Forelimb muscle (tissue), 1 donor: Measurements from ENCODE around the gene PIK3C2B. TPM values are rescaled to one million over a fixed set of nuclear protein-coding genes. Genes with fewer than 3 reads are reported as not detected.
A peak's percentile ranks its signal among the peaks of the same experiment; 100 is the strongest.
"Not testable (repeated sequence)": the region's sequence is repeated elsewhere in the genome, so short reads cannot be mapped to it uniquely, and the experiment has no call there.

Experiments used
- DNase-seq: peaks from one replicate; pipeline ENCODE4 v3.0.0-alpha.2; 2013; ENCODE audit warnings: low read depth
- polyA plus RNA-seq: library from polyadenylated mRNA; unstranded; fragments of 120-200 nt; gene quantifications from one replicate; pipeline ENCODE4 v1.2.1, GENCODE V29; 2013; ENCODE audit not compliant: insufficient read length

The PIK3C2B gene
- polyA plus RNA-seq, 1 donor: 27.6 TPM

DNA sequence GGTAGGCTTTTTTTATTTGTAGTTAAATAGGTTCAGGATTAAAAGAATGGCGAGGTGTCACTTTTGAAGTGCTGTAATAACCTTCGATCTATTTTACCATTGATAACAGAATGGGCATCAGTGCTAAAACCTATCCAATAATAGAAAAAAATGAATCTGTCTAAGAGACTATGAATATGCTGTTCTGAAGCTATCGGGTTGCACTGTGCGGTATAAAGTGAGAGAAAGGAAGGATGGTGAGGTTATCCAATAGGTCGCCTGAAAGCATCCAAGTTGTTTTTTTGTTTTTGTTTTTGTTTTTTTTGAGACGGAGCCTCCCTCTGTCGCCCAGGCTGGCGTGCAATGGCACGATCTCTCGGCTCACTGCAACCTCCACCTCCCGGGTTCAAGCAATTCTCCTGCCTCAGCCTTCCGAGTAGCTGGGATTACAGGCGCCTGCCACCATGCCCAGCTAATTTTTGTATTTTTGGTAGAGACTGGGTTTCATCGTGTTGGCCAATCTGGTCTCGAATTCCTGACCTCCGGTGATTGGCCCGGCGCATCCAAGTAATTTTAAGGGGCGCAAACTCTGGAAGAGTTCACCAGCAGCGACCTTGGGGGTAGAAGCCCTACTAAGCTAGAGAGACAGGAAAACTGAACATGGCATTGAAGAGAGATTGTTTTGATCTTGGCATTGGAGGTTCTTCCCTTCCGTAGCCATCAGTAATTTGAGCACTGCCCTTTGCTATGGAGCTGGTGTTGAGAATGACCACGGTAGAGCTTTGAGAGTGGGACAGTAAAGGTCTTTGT is 12.9 kb upstream of the PIK3C2B start:
- DNase-seq: no peak

DNA sequence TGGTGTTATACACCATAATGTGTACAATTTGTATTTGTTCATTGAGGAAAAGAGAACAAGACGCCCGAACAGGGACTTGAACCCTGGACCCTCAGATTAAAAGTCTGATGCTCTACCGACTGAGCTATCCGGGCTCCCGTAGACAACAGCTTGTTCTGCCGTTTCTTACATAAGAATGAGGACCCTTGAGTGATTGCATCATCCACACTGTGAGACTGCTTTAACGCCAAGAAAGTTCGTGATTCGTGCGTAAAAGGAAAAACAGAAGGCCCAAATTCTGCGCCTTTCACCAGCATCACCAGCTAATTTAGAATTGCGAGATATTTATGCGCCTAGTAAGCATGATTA is 12.3 kb upstream of the PIK3C2B start:
- DNase-seq: peak; percentile 95

- no peak for DNase-seq
Observed at GRCh38 chr1:204506201-204506968, 11.8 kb upstream of the PIK3C2B start.

DNA sequence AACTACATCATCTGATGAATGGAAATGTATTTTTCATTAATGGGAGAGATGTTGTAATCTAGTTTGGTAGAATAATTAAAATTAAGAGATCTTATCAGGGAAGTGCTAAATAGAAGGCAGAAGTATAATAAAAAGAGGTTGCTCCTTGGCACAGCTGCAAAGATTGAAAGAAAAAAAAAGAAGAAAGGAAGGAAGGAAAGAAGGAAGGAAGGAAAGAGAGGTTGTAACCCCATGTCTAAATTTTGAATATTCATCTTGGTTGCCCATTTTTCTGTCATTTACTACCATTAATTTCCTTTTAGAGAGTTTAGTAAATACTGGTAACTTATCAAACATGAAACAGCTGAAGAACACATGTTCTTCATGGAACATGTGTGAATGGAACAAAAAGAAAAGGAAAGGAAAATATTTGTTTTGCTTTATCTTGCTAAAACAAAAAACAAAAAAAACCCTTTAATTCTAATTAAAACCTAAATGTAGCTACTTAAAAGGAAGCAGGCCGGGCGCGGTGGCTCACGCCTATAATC is 11.1 kb upstream of the PIK3C2B start:
- DNase-seq: no peak

DNA sequence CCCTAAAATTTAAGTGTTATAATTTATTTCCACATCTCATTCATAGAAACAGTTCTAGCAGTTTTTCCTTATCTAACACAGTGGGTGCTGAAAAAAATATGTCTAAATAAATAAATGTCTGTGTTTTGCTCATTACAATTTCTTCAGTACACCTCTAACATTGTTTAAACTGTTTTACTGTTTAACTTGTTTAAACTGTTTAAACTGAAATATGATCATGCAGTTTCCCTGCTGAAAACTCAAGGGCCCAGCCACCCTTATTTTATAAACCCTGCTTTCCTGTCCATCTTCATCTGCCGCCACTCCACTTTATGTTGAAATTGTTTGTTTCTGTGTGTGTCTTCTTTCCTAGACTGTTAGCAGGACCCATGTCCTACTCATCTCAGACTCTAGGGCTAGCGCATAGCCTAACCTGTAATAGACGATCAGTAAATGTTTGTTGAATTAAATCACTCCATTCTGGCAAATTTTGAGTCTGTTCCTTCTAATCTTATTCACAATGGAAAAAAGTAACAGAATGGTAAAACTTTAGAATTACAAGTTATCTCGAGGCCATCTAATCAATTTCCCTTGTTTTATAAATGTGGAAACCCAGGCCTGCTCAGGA is 9.4 kb upstream of the PIK3C2B start:
- DNase-seq: no peak

GRCh38 chr1:204503122-204503912 is 8.7 kb upstream of the PIK3C2B start:
- no peak for DNase-seq

DNA sequence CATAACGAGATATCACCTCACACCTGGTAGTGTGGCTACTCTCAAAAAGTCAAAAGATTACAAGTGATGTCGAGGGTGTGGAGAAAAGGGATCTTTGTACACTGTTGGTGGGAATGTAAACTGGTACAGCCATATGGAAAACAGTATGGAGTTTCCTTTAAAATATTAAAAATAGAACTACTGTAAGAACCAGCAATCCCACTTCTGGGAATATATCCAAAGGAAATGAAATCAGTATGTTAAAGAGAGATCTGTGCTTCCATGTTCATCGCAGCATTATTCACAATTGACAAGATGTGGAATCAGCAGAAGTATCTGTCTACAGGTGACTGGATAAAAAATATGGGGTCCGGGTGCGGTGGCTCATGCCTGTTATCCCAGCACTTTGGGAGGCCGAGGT is 7.6 kb upstream of the PIK3C2B start:
- no peak for DNase-seq

DNA sequence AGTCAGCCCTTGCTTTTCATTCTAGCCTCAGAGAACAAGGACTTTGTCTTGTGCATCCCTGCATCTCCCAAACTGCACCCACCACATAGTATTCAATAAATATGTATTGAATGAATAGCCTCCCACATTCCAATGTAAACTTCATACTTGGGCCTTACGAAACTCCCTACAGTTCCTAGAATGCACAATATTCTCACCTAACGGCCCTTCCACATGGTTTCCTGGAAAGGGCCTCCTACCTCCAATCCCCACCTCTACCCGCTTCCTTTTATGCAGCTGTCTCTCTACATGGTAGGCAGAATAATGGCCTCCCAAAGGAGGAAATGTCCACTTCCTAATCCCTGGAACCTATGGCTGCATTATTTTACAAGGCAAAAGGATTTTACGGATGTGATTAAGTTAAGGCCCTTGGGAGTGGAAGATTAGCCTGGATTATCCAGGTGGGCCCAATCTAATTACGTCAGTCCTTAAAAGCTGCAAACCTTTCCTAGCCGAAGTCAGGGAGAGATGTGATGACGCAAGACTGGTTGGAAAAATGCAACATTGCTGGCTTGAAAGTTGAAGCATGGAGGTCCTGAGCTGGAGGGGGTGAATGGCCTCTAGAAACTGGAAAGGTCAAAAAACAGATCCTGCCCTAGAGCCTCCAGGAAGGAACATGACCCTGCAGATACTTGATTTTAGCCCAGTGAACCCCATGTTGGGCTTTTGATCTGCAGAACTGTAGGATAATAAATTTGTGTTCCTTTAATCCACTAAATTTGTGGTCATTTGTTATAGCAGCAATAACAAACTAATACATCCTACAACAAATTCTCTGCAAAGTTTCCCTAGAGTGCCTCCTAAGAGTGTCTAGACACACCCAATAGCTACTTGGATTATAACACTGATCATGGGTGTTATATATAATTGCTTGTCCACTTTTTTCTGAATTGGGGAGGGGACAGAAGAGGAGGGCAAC is 5.2 kb upstream of the PIK3C2B start:
- no peak for DNase-seq

GRCh38 chr1:204498981-204499380 is 4.4 kb upstream of the PIK3C2B start:
- no peak for DNase-seq

DNA sequence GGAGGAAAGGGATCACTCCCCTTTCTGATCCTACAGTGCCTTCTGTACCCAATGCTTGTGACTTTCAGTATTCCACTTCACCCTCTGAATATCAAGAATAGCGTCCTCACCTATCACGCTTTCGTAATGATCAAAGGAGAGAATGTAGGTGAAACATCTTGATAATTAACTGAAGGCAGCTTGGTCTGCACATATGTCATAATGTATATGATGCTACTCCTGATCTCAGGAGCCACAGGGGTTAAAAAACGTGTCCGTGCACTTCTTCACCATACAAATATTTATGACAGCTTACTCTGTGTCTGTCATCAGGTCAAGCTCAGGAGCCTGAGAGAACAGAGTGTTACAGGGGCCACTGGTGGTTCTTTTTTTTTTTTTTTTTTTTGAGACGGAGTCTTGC is 1.2 kb upstream of the PIK3C2B start:
- no peak for DNase-seq

DNA sequence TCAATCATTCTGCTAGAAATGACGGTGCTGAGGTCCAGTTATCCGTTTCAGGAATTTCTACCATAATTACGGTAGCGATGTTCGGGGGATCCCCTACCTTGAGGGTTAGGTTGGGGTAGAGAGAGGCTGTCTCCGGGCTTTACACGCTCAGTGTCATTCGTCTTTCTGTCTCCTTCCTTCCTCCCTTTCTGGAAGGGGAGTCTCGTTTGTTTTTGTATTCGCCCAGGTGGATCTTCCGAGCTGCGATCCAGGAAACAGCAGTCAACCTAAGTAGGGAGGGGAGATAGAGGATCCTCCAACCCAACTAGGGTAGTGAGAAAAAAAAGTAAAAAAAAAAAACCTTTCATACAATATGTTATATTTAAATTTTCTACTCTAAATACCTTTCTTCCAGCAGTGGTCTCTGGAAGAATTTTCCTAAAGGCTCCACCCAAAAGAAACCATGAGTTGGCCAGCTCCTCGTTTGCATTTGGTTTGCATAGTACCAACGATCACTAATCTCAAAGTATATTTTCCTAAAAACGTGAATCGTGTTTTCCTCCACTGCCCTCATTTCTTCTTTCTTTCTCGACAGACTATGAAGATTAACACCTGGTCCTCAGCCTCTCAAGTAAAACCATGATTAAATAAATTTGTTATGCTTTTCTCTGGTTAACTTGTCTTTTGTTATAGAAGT is 611 bp upstream of the PIK3C2B start:
- no peak for DNase-seq

DNA sequence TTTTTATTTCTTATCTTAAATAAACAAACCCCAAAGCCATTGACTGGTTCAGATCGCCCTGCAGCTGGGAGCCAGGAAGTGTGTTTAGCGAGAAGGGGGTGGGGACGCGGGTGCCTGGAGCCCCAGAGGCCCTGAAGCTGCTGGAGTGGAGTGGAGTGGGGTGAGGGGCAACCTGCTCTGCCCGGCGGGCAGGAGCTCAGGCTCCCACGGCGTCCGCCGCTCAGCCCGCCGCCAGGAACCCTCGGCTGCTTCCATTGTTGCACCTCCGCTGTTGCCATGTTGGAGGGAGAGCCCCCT is 673 bp downstream of the PIK3C2B start:
- DNase-seq: no peak

DNA sequence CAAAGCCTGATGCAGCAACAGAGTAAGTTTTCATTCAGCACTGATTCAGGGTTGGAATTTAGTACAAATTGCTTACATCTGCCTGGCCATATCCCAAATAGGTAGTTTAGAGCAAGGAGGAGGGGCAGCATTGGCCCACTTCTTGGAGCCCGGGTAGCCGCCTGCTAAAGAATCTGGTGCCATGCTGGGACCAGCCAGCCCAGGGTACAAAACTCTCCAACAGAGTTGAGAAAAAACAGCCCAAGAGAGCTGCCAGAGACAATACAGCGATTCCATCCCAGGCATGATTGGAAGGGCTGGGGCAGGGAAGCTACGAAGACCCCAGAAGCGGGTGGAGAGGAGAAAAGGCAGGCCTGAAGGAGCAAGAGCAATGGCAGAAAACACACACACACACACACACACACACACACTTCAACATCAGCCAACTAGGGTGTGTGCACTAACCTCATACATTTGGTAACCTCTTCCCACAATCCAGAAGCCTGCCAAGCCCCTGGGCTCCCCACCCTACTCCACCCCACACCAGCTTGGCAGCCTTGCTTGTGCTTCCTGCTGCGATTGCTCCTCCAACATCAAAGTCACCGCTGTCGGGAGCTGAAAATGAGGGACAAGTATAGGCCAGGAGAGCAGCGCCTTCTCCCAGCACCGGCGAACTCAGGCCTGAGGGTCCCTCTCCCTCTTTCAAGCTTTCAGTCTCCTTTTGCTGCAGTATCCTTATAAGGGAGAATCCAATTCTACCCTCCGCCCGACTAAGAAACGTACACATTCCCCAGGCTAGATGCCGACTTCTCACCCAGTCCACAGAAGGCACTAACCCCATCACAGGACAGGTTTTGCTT is 1.2 kb downstream of the PIK3C2B start:
- no peak for DNase-seq

DNA sequence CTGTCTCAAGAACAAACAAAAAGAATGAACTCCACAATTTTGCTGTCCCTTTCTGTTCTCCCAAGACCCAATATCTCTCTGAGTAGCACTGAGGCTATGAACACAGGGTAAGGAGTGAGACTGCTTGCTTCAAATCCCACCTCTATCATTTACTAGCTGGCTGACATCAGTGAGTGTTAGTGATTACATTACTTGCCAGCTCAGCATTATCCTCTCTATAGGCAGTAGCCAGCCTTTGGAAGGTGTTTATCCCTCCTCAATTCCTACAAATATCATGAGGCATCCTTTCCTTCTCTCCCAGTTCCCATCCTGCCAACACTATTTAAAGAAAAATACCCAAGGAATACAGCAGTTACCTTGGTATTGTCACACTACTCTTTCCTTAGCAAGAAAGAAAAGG is 3.0 kb downstream of the PIK3C2B start:
- DNase-seq: no peak

- DNase-seq: no peak
Observed at GRCh38 chr1:204487256-204487615, 7.4 kb downstream of the PIK3C2B start.

- not testable (repeated sequence) for DNase-seq
Observed at GRCh38 chr1:204486513-204487255, 7.9 kb downstream of the PIK3C2B start.

DNA sequence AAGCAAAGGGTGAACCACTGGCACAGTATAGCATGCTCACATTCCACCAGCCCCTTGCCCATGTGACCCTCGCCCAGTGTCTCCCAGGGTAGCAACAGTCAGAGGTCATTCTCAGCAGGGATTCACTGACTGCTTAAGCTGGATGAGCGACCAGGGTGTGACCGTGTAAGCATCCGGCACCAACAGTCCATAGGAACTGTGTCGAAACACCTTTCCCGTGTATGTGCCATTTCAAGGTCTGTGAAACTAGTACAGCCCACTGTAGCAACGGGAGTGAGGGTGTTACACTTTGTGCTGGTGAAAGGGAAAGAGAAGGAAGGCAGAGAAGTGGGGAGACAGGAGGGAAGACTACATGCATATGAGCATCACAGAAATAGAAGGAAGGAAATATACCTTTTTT is 10.8 kb downstream of the PIK3C2B start:
- DNase-seq: no peak

DNA sequence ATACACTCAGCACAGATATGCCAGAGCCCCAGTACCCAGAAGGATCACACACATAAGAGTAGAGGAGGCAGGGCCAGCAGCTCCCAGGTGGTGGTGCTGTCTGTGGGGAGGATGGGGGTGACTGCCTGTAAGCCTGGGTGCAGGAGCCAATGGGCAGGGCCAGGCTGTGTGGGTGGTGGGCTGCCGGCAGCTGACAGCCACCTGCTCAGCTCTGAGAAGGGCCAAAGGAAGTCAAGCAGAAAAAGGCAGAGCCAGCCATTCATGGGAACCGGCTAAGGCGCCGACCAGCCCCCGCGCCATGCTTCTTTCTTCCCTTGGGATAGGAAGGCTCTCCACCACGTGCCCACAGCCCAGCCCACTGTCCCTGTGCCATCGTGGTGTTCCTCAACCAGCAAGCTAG is 14.1 kb downstream of the PIK3C2B start:
- no peak for DNase-seq
